Testis (tissue), 2 donors: Measurements from ENCODE around the gene POP5.

Source experiments
- CTCF ChIP-seq, 3 experiments: fragments of 450-650 bp in 2 of 3; fragments of 200-600 bp in 1 of 3; sonication (generic) in 1 of 3; IDR thresholded peaks; one replicate each; pipeline ENCODE4 v1.5.1; 2016 to 2019; ENCODE audit warnings: antibody characterized with exemption in 3 of 3, mild to moderate bottlenecking in 2 of 3, moderate library complexity in 1 of 3
- POLR2A ChIP-seq: fragments of 450-650 bp; IDR thresholded peaks from one replicate; pipeline ENCODE4 v1.6.1; 2017; ENCODE audit warnings: antibody characterized with exemption, mild to moderate bottlenecking, moderate library complexity

GRCh38 chr12:120586860-120587259 is 5.7 kb upstream of the POP5 start:
- TF ChIP-seq CTCF (IDR thresholded peaks at IDR 0.05) (no peak), POLR2A (no peak)
